ENCODE measurements around the gene GALNT12.

GALNT12 gene

DNA sequence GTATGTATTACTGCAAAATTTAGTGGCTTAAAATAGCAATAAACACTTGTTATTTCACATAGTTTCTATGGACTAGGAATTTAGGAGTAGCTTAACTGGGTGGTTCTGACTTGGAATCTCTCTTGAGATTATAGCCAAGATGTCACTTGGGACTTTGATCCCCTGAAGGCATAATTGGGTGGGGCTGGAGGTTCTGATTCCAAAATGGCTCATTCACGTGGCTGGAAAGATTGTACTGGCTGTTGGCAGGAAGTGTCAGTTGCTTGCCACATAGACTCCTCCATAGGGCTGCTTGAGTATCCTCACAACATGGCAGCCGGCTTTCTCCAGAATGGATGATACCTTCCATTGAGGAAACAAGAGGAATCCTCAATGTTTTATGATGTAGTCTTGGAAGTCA, 11.3 kb downstream of the GALNT12 start:
- Histone ChIP-seq H3K4me3 (ENCODE audit: low read depth, low read length) (no peak overlapping the region), H3K9me3 (ENCODE audit: control insufficient read depth, insufficient read depth, low read depth, low read length) (no peaks in the 10 kb centered on the region), H3K36me3 (ENCODE audit: control insufficient read depth in 2 of 2, insufficient read depth in 1 of 2, low read length in 2 of 2) (no peaks in the 10 kb centered on the region), H3K27ac (ENCODE audit: extremely low read depth, low read depth, low read length) (no peak overlapping the region), H3K4me1 (ENCODE audit: control insufficient read depth, insufficient read depth, low read length) (no peaks in the 10 kb centered on the region)
- CTCF ChIA-PET, result interaction anchor here (0.6 kb wide), 1 partner anchor 56 kb away, joined by 3 read pairs; no protein-coding TSS in a partner anchor
- TF ChIP-seq ZNF214 (tag by site-specific recombination; IDR thresholded peaks at IDR 0.05; ENCODE audit: borderline replicate concordance) (no peak), ZNF416 (tag by site-specific recombination; IDR thresholded peaks at IDR 0.05) (no peak), ZNF791 (tag by site-specific recombination; IDR thresholded peaks at IDR 0.05) (no peak), ZFP37 (tag by site-specific recombination; IDR thresholded peaks at IDR 0.05) (no peak), TCF7L2 (IDR thresholded peaks at IDR 0.05; ENCODE audit: borderline replicate concordance, low read depth, low read length) (no peak), ZBTB21 (tag by site-specific recombination; IDR thresholded peaks at IDR 0.05) (no peak), ZNF266 (tag by site-specific recombination; IDR thresholded peaks at IDR 0.05; ENCODE audit: low read depth) (no peak)
- TF ChIP-seq, protein P1, sequence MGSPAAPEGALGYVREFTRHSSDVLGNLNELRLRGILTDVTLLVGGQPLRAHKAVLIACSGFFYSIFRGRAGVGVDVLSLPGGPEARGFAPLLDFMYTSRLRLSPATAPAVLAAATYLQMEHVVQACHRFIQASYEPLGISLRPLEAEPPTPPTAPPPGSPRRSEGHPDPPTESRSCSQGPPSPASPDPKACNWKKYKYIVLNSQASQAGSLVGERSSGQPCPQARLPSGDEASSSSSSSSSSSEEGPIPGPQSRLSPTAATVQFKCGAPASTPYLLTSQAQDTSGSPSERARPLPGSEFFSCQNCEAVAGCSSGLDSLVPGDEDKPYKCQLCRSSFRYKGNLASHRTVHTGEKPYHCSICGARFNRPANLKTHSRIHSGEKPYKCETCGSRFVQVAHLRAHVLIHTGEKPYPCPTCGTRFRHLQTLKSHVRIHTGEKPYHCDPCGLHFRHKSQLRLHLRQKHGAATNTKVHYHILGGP (tag by site-specific recombination; IDR thresholded peaks at IDR 0.05), result no peak
- POLR2A ChIA-PET, result no interaction called here

GRCh38 chr9:98819231-98819630, 11.8 kb downstream of the GALNT12 start:
- no peaks in the 10 kb centered on the region for H3K9me3 ChIP-seq (ENCODE audit: control insufficient read depth, insufficient read depth, low read depth, low read length)
- no peak overlapping the region for H3K4me3 ChIP-seq (ENCODE audit: low read depth, low read length)
- H3K27ac ChIP-seq (ENCODE audit: extremely low read depth, low read depth, low read length), result no peak overlapping the region
- H3K4me1 ChIP-seq (ENCODE audit: control insufficient read depth, insufficient read depth, low read length), result no peaks in the 10 kb centered on the region
- POLR2A ChIA-PET, result no interaction called here
- CTCF ChIA-PET, result no interaction called here
- no peaks in the 10 kb centered on the region for H3K36me3 ChIP-seq (ENCODE audit: control insufficient read depth in 2 of 2, insufficient read depth in 1 of 2, low read length in 2 of 2)
- no peak for TF ChIP-seq ZNF555 (tag by site-specific recombination; conservative IDR thresholded peaks at IDR 0.05)
- TF ChIP-seq ZNF239 (tag by site-specific recombination; IDR thresholded peaks at IDR 0.05), result no peak
- no peak for TF ChIP-seq ZFP37 (tag by site-specific recombination; IDR thresholded peaks at IDR 0.05)
- TF ChIP-seq TRIM28 (IDR thresholded peaks at IDR 0.05; ENCODE audit: borderline replicate concordance, low read length), result no peak
- TF ChIP-seq ZNF560 (tag by site-specific recombination; IDR thresholded peaks at IDR 0.05; ENCODE audit: borderline replicate concordance), result no peak
- TF ChIP-seq ZNF580 (tag by site-specific recombination; IDR thresholded peaks at IDR 0.05), result no peak
- no peak for TF ChIP-seq ZNF221 (tag by site-specific recombination; IDR thresholded peaks at IDR 0.05; ENCODE audit: borderline replicate concordance)
- no peak for TF ChIP-seq FEZF1 (tag by site-specific recombination; IDR thresholded peaks at IDR 0.05)
- no peak for TF ChIP-seq ZNF26 (tag by site-specific recombination; IDR thresholded peaks at IDR 0.05)
- no peak for TF ChIP-seq ZXDB (tag by site-specific recombination; IDR thresholded peaks at IDR 0.05)
- no peak for TF ChIP-seq ZNF354C (tag by site-specific recombination; IDR thresholded peaks at IDR 0.05; ENCODE audit: borderline replicate concordance, low read depth)
- no peak for TF ChIP-seq ZNF707 (tag by site-specific recombination; IDR thresholded peaks at IDR 0.05)
- TF ChIP-seq ZNF426 (tag by site-specific recombination; IDR thresholded peaks at IDR 0.05), result no peak
- TF ChIP-seq, protein P2, sequence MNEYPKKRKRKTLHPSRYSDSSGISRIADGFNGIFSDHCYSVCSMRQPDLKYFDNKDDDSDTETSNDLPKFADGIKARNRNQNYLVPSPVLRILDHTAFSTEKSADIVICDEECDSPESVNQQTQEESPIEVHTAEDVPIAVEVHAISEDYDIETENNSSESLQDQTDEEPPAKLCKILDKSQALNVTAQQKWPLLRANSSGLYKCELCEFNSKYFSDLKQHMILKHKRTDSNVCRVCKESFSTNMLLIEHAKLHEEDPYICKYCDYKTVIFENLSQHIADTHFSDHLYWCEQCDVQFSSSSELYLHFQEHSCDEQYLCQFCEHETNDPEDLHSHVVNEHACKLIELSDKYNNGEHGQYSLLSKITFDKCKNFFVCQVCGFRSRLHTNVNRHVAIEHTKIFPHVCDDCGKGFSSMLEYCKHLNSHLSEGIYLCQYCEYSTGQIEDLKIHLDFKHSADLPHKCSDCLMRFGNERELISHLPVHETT (tag by site-specific recombination; IDR thresholded peaks at IDR 0.05), result no peak
- TF ChIP-seq, protein P3, sequence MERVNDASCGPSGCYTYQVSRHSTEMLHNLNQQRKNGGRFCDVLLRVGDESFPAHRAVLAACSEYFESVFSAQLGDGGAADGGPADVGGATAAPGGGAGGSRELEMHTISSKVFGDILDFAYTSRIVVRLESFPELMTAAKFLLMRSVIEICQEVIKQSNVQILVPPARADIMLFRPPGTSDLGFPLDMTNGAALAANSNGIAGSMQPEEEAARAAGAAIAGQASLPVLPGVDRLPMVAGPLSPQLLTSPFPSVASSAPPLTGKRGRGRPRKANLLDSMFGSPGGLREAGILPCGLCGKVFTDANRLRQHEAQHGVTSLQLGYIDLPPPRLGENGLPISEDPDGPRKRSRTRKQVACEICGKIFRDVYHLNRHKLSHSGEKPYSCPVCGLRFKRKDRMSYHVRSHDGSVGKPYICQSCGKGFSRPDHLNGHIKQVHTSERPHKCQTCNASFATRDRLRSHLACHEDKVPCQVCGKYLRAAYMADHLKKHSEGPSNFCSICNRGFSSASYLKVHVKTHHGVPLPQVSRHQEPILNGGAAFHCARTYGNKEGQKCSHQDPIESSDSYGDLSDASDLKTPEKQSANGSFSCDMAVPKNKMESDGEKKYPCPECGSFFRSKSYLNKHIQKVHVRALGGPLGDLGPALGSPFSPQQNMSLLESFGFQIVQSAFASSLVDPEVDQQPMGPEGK (tag by site-specific recombination; IDR thresholded peaks at IDR 0.05), result no peak
- TF ChIP-seq KLF10 (tag by site-specific recombination; IDR thresholded peaks at IDR 0.05), result no peak
- no peak for TF ChIP-seq ZNF2 (tag by site-specific recombination; IDR thresholded peaks at IDR 0.05)

Data from HEK293 (cell line).